Hindlimb muscle (tissue), 1 donor: ENCODE results near the gene CPT2. TPM values are rescaled to one million over a fixed set of nuclear protein-coding genes. Genes with fewer than 3 reads are reported as not detected.

ENCODE experiments used
- DNase-seq: peaks from one replicate; pipeline ENCODE4 v3.0.0-alpha.2; 2013
- polyA plus RNA-seq: library from polyadenylated mRNA; unstranded; fragments of 120-200 nt; gene quantifications from one replicate; pipeline ENCODE4 v1.2.1, GENCODE V29; 2013; ENCODE audit not compliant: insufficient read length

CPT2 gene
- polyA plus RNA-seq = 12.9 TPM

GRCh38 chr1:53196485-53197290 lies at the start of gene CPT2:
CPT2 (plus strand) TSS chr1:53196824; CDS start chr1:53196944, 120 bp downstream.
- DNase-seq = peak; percentile 94

GRCh38 chr1:53147174-53147573 lies 49.5 kb upstream of the CPT2 start:
- DNase-seq = no peak

- no peak for DNase-seq
These were observed 48.5 kb upstream of the CPT2 start for GRCh38 chr1:53148123-53148522.

- DNase-seq = no peak
These were observed 42.9 kb upstream of the CPT2 start for GRCh38 chr1:53153752-53154151.

- DNase-seq = no peak
These were observed 41.7 kb upstream of the CPT2 start for GRCh38 chr1:53154859-53155438.

- no peak for DNase-seq
These were observed 41.1 kb upstream of the CPT2 start for GRCh38 chr1:53155534-53155933.

GRCh38 chr1:53155945-53156344 lies 40.7 kb upstream of the CPT2 start:
- no peak for DNase-seq

- no peak for DNase-seq
These were observed 39.8 kb upstream of the CPT2 start for GRCh38 chr1:53156783-53157182.

GRCh38 chr1:53158900-53159299 lies 37.7 kb upstream of the CPT2 start:
- no peak for DNase-seq

- DNase-seq = no peak
These were observed 35.7 kb upstream of the CPT2 start for GRCh38 chr1:53160924-53161378.

GRCh38 chr1:53162621-53163020 lies 34.0 kb upstream of the CPT2 start:
- no peak for DNase-seq

GRCh38 chr1:53163291-53163768 lies 33.3 kb upstream of the CPT2 start:
- DNase-seq = no peak

- DNase-seq = no peak
These were observed 31.1 kb upstream of the CPT2 start for GRCh38 chr1:53165408-53165961.

- no peak for DNase-seq
These were observed 30.3 kb upstream of the CPT2 start for GRCh38 chr1:53166366-53166765.

- DNase-seq = no peak
These were observed 29.7 kb upstream of the CPT2 start for GRCh38 chr1:53166912-53167311.

- no peak for DNase-seq
These were observed 24.0 kb upstream of the CPT2 start for GRCh38 chr1:53172426-53173128.

- DNase-seq = no peak
These were observed 21.4 kb upstream of the CPT2 start for GRCh38 chr1:53174971-53175913.

- DNase-seq = no peak
These were observed 20.0 kb upstream of the CPT2 start for GRCh38 chr1:53176452-53177208.

- no peak for DNase-seq
These were observed 16.4 kb upstream of the CPT2 start for GRCh38 chr1:53180226-53180625.

- no peak for DNase-seq
These were observed 15.7 kb upstream of the CPT2 start for GRCh38 chr1:53180951-53181350.

- peak; percentile 74 for DNase-seq
These were observed 14.5 kb upstream of the CPT2 start for GRCh38 chr1:53182111-53182593.
